SU-DHL-6 (cell line): ENCODE measurements around the gene DHX29.

Experiments used
- H2AFZ ChIP-seq: fragments of 200-600 bp; sonication (generic); 2 replicates; pipeline ENCODE4 v1.6.1; 2014; ENCODE audit warnings: low read depth, mild to moderate bottlenecking, moderate library complexity, mixed read lengths, antibody characterized with exemption, low read length; ENCODE audit not compliant: severe bottlenecking
- H3F3A ChIP-seq: fragments of 200-600 bp; shearing (Covaris generic); 2 replicates; pipeline ENCODE4 v1.6.0; 2016; ENCODE audit warnings: antibody characterized with exemption, mild to moderate bottlenecking; ENCODE audit not compliant: insufficient read depth
- H3K27ac ChIP-seq: fragments of 200-600 bp; sonication (generic); 2 replicates; pipeline ENCODE4 v1.5.1; 2016; ENCODE audit warnings: low read depth, mild to moderate bottlenecking, low read length, moderate library complexity, mixed read lengths
- H3K27me3 ChIP-seq: fragments of 200-600 bp; sonication (generic), shearing (Covaris generic); 2 replicates; pipeline ENCODE4 v1.6.0; 2014; ENCODE audit warnings: mild to moderate bottlenecking, low read length
- H3K36me3 ChIP-seq: fragments of 200-600 bp; sonication (generic); 2 replicates; pipeline ENCODE4 v1.6.1; 2014; ENCODE audit warnings: mild to moderate bottlenecking, low read length, mixed read lengths
- H3K4me2 ChIP-seq: fragments of 300-600, 200-600 bp; shearing (Covaris generic), sonication (generic); 2 replicates; pipeline ENCODE4 v1.6.0; 2014; ENCODE audit warnings: low read length, low read depth, mild to moderate bottlenecking; ENCODE audit not compliant: poor library complexity, severe bottlenecking
- H3K4me3 ChIP-seq: fragments of 200-600 bp; sonication (generic); 2 replicates; pipeline ENCODE4 v1.5.1; 2014; ENCODE audit warnings: antibody characterized with exemption, low read length, mild to moderate bottlenecking, mixed read lengths; ENCODE audit not compliant: insufficient read depth, poor library complexity, severe bottlenecking
- H3K79me2 ChIP-seq: fragments of 200-600 bp; sonication (generic); 2 replicates; pipeline ENCODE4 v1.6.1; 2014; ENCODE audit warnings: mild to moderate bottlenecking, low read length, moderate library complexity; ENCODE audit not compliant: insufficient read depth
- H3K9ac ChIP-seq: fragments of 200-600 bp; sonication (generic); 2 replicates; pipeline ENCODE4 v1.7.0; 2014; ENCODE audit warnings: mild to moderate bottlenecking, low read length
- H3K9me2 ChIP-seq: fragments of 200-600 bp; sonication (generic); replicated peaks from 2 replicates; pipeline ENCODE4 v1.6.1; 2014; ENCODE audit warnings: low read length; ENCODE audit not compliant: insufficient read depth
- H3K9me3 ChIP-seq: fragments of 200-600 bp; sonication (generic); 2 replicates; pipeline ENCODE4 v1.6.1; 2014; ENCODE audit warnings: low read length, mixed read lengths; ENCODE audit not compliant: insufficient read depth
- H4K20me1 ChIP-seq: fragments of 200-600 bp; sonication (generic); 2 replicates; pipeline ENCODE4 v1.6.1; 2014; ENCODE audit warnings: low read depth, mild to moderate bottlenecking, antibody characterized with exemption, low read length, moderate library complexity, mixed read lengths
- CTCF ChIP-seq: fragments of 200-600 bp; sonication (generic); IDR thresholded peaks from one replicate; pipeline ENCODE4 v1.5.1; 2017; ENCODE audit warnings: antibody characterized with exemption, mild to moderate bottlenecking, low read length, moderate library complexity; ENCODE audit not compliant: insufficient read depth, poor library complexity, severe bottlenecking
- EZH2phosphoT487 ChIP-seq: fragments of 200-600 bp; sonication (generic), shearing (Covaris generic); conservative IDR thresholded peaks from 2 replicates; pipeline ENCODE4 v1.6.1; 2018; ENCODE audit warnings: mild to moderate bottlenecking, antibody characterized with exemption, low read length, moderate library complexity, mixed read lengths

DHX29 gene

GRCh38 chr5:55232271-55232984 is 75.1 kb downstream of the DHX29 start:
- Histone ChIP-seq H3F3A (no peaks in the 10 kb centered on the region), H3K27me3 (no peaks in the 10 kb centered on the region), H3K36me3 (no peaks in the 10 kb centered on the region), H3K4me3 (peak overlapping the region; percentile 54), H3K9ac (peak overlapping the region; percentile 62), H3K9me3 (no peaks in the 10 kb centered on the region), H3K79me2 (no peaks in the 10 kb centered on the region), H3K27ac (no peak overlapping the region), H2AFZ (peak overlapping the region; percentile 85), H3K9me2 (no peaks in the 10 kb centered on the region), H3K4me2 (peak overlapping the region; percentile 74), H4K20me1 (no peaks in the 10 kb centered on the region)
- no peak for TF ChIP-seq EZH2phosphoT487

- H3K9me3 ChIP-seq, result no peaks in the 10 kb centered on the region
These were observed 75.6 kb downstream of the DHX29 start for GRCh38 chr5:55231919-55232270.

GRCh38 chr5:55231029-55231918 is 76.2 kb downstream of the DHX29 start:
- TF ChIP-seq CTCF (no peak), EZH2phosphoT487 (no peak)
- no peaks in the 10 kb centered on the region for H3K79me2 ChIP-seq
- H3F3A ChIP-seq, result no peaks in the 10 kb centered on the region
- H3K9ac ChIP-seq, result no peak overlapping the region
- H3K9me3 ChIP-seq, result no peaks in the 10 kb centered on the region
- no peak overlapping the region for H3K4me3 ChIP-seq
- no peak overlapping the region for H2AFZ ChIP-seq
- H3K27ac ChIP-seq, result no peak overlapping the region
- H3K27me3 ChIP-seq, result no peaks in the 10 kb centered on the region
- no peaks in the 10 kb centered on the region for H3K9me2 ChIP-seq
- no peaks in the 10 kb centered on the region for H4K20me1 ChIP-seq
- H3K36me3 ChIP-seq, result no peaks in the 10 kb centered on the region
- H3K4me2 ChIP-seq, result peak overlapping the region; percentile 74

More at GRCh38 chr5:55231919-55232270, 75.6 kb downstream of the DHX29 start:
- no peak for TF ChIP-seq CTCF
- TF ChIP-seq EZH2phosphoT487, result no peak
- H3K4me3 ChIP-seq, result no peak overlapping the region
- peak overlapping the region; percentile 74 for H3K4me2 ChIP-seq
- H3K9ac ChIP-seq, result no peak overlapping the region
- H3K27ac ChIP-seq, result no peak overlapping the region
- H4K20me1 ChIP-seq, result no peaks in the 10 kb centered on the region
- peak overlapping the region; percentile 85 for H2AFZ ChIP-seq
- H3F3A ChIP-seq, result no peaks in the 10 kb centered on the region
- H3K27me3 ChIP-seq, result no peaks in the 10 kb centered on the region
- no peaks in the 10 kb centered on the region for H3K9me2 ChIP-seq
- H3K36me3 ChIP-seq, result no peaks in the 10 kb centered on the region
- no peaks in the 10 kb centered on the region for H3K79me2 ChIP-seq

- Histone ChIP-seq H3K27ac (no peak overlapping the region), H3K9me2 (no peaks in the 10 kb centered on the region), H3K9ac (no peak overlapping the region), H2AFZ (no peak overlapping the region), H3K4me3 (no peak overlapping the region), H3K27me3 (no peaks in the 10 kb centered on the region), H3K4me2 (no peak overlapping the region), H3K36me3 (no peaks in the 10 kb centered on the region), H3K79me2 (no peaks in the 10 kb centered on the region), H3K9me3 (no peaks in the 10 kb centered on the region), H3F3A (no peaks in the 10 kb centered on the region), H4K20me1 (no peaks in the 10 kb centered on the region)
- TF ChIP-seq EZH2phosphoT487 (no peak), CTCF (no peak)
These were observed 77.3 kb downstream of the DHX29 start for GRCh38 chr5:55230086-55230629.
